HG03558 (cell line): ENCODE measurements around the gene BDH1.

ENCODE experiments used
- ATAC-seq: cut with Tn5 transposase; IDR thresholded peaks from one replicate; pipeline ENCODE4 v1.9.1; 2021; ENCODE audit warnings: moderate number of reproducible peaks; ENCODE audit not compliant: unreplicated experiment; ENCODE audit errors: extremely low read depth

Gene BDH1

GRCh38 chr3:197466586-197467399, 89.0 kb downstream of the BDH1 start:
- no peak for ATAC-seq

- ATAC-seq: no peak
These were observed 89.7 kb downstream of the BDH1 start for GRCh38 chr3:197465996-197466549.

- no peak for ATAC-seq
These were observed 90.4 kb downstream of the BDH1 start for GRCh38 chr3:197465197-197465995.

GRCh38 chr3:197464794-197465193, 91.0 kb downstream of the BDH1 start:
- ATAC-seq: no peak

GRCh38 chr3:197463279-197463678, 92.5 kb downstream of the BDH1 start:
- no peak for ATAC-seq

GRCh38 chr3:197462808-197463207, 93.0 kb downstream of the BDH1 start:
- ATAC-seq: no peak

GRCh38 chr3:197460639-197461038, 95.1 kb downstream of the BDH1 start:
- no peak for ATAC-seq

- no peak for ATAC-seq
These were observed 95.8 kb downstream of the BDH1 start for GRCh38 chr3:197460002-197460401.
